G401.6 (cell line): Measurements from ENCODE around the gene KIF13A.
"Not testable (repeated sequence)": the region's sequence is repeated elsewhere in the genome, so short reads cannot be mapped to it uniquely, and the experiment has no call there.

Source experiments
- FAIRE-seq: peaks from 2 replicates; lab custom pipeline; 2012; peaks lifted over from hg19 to GRCh38; lab: Jason Lieb, UNC

KIF13A gene

GRCh38 chr6:17998442-17998841 lies 11.0 kb upstream of the KIF13A start:
- FAIRE-seq, result no peak

- no peak for FAIRE-seq
Measured at GRCh38 chr6:17998003-17998402, 10.6 kb upstream of the KIF13A start.

GRCh38 chr6:17995414-17995813 lies 8.0 kb upstream of the KIF13A start:
- no peak for FAIRE-seq

- FAIRE-seq, result no peak
Measured at GRCh38 chr6:17994019-17994418, 6.6 kb upstream of the KIF13A start.

GRCh38 chr6:17988422-17988944 lies 1.0 kb upstream of the KIF13A start:
- FAIRE-seq, result no peak

GRCh38 chr6:17987697-17988421 lies 424 bp upstream of the KIF13A start:
- no peak for FAIRE-seq

- no peak for FAIRE-seq
Measured at GRCh38 chr6:17986656-17987446, 584 bp downstream of the KIF13A start.

GRCh38 chr6:17985934-17986655 lies 1.3 kb downstream of the KIF13A start:
- no peak for FAIRE-seq

- FAIRE-seq, result no peak
Measured at GRCh38 chr6:17984812-17985670, 2.4 kb downstream of the KIF13A start.

GRCh38 chr6:17984399-17984798 lies 3.0 kb downstream of the KIF13A start:
- no peak for FAIRE-seq

GRCh38 chr6:17983730-17984129 lies 3.7 kb downstream of the KIF13A start:
- no peak for FAIRE-seq

GRCh38 chr6:17980329-17980728 lies 7.1 kb downstream of the KIF13A start:
- FAIRE-seq, result no peak

GRCh38 chr6:17979479-17979878 lies 8.0 kb downstream of the KIF13A start:
- FAIRE-seq, result no peak

- FAIRE-seq, result not testable (repeated sequence)
Measured at GRCh38 chr6:17976258-17976657, 11.2 kb downstream of the KIF13A start.

- FAIRE-seq, result no peak
Measured at GRCh38 chr6:17974570-17975368, 12.7 kb downstream of the KIF13A start.

- no peak for FAIRE-seq
Measured at GRCh38 chr6:17972978-17973622, 14.3 kb downstream of the KIF13A start.

GRCh38 chr6:17972074-17972952 lies 15.1 kb downstream of the KIF13A start:
- no peak for FAIRE-seq

- no peak for FAIRE-seq
Measured at GRCh38 chr6:17971128-17972073, 16.0 kb downstream of the KIF13A start.
